NCI-H2029 (cell line): ENCODE data around the gene PLA2G2D.

Experiments
- DNase-seq: peaks from one replicate; lab custom pipeline; 2025; lab: John Stamatoyannopoulos, UW

PLA2G2D gene

GRCh38 chr1:20086800-20087199 is 32.5 kb downstream of the PLA2G2D start:
- no peak for DNase-seq

- no peak for DNase-seq
Observed at GRCh38 chr1:20083178-20083944, 36.0 kb downstream of the PLA2G2D start.

GRCh38 chr1:20082772-20083171 is 36.6 kb downstream of the PLA2G2D start:
- no peak for DNase-seq

- DNase-seq, result no peak
Observed at GRCh38 chr1:20081353-20081810, 38.0 kb downstream of the PLA2G2D start.

- DNase-seq, result no peak
Observed at GRCh38 chr1:20080441-20081352, 38.6 kb downstream of the PLA2G2D start.

GRCh38 chr1:20079661-20080305 is 39.6 kb downstream of the PLA2G2D start:
- DNase-seq, result no peak

GRCh38 chr1:20078711-20079110 is 40.6 kb downstream of the PLA2G2D start:
- no peak for DNase-seq

- no peak for DNase-seq
Observed at GRCh38 chr1:20078171-20078651, 41.1 kb downstream of the PLA2G2D start.

- no peak for DNase-seq
Observed at GRCh38 chr1:20076710-20077461, 42.5 kb downstream of the PLA2G2D start.

- no peak for DNase-seq
Observed at GRCh38 chr1:20076223-20076622, 43.1 kb downstream of the PLA2G2D start.

- DNase-seq, result no peak
Observed at GRCh38 chr1:20075345-20075744, 44.0 kb downstream of the PLA2G2D start.

GRCh38 chr1:20074725-20075171 is 44.6 kb downstream of the PLA2G2D start:
- DNase-seq, result no peak

GRCh38 chr1:20074055-20074724 is 45.1 kb downstream of the PLA2G2D start:
- DNase-seq, result no peak

GRCh38 chr1:20073256-20073655 is 46.1 kb downstream of the PLA2G2D start:
- DNase-seq, result no peak

GRCh38 chr1:20072771-20073170 is 46.6 kb downstream of the PLA2G2D start:
- no peak for DNase-seq

- DNase-seq, result no peak
Observed at GRCh38 chr1:20071416-20071815, 47.9 kb downstream of the PLA2G2D start.

GRCh38 chr1:20070357-20070756 is 49.0 kb downstream of the PLA2G2D start:
- no peak for DNase-seq

GRCh38 chr1:20069874-20070273 is 49.5 kb downstream of the PLA2G2D start, which contains the start of gene PLA2G5:
PLA2G5 (plus strand) TSS chr1:20070194; CDS start chr1:20084831, 14,637 bp downstream.
- DNase-seq, result no peak

GRCh38 chr1:20068722-20069121 is 50.6 kb downstream of the PLA2G2D start:
- no peak for DNase-seq

GRCh38 chr1:20063861-20064292 is 55.5 kb downstream of the PLA2G2D start:
- no peak for DNase-seq
